Activated naive CD8-positive, alpha-beta T cell treated with anti-CD3 and anti-CD28 coated beads for 36 hours (primary cell): ENCODE measurements around the gene YBEY. TPM values are rescaled to one million over a fixed set of nuclear protein-coding genes. Genes with fewer than 3 reads are reported as not detected.

Source experiments
- DNase-seq: peaks from one replicate; pipeline ENCODE4 v3.0.0; 2021
- H3K27ac Mint-ChIP-seq: one replicate; pipeline ENCODE4 v1.8.0; 2022; ENCODE audit warnings: mild to moderate bottlenecking, moderate library complexity, mixed read lengths
- H3K27me3 Mint-ChIP-seq: one replicate; pipeline ENCODE4 v1.8.0; 2022; ENCODE audit warnings: mild to moderate bottlenecking, mixed read lengths
- H3K36me3 Mint-ChIP-seq: one replicate; pipeline ENCODE4 v1.8.0; 2021; ENCODE audit warnings: mild to moderate bottlenecking, mixed read lengths
- H3K4me1 Mint-ChIP-seq: one replicate; pipeline ENCODE4 v1.8.0; 2021; ENCODE audit warnings: mixed read lengths
- H3K4me3 Mint-ChIP-seq: one replicate; pipeline ENCODE4 v1.8.0; 2022; ENCODE audit warnings: mild to moderate bottlenecking, moderate library complexity, mixed read lengths
- H3K9me3 Mint-ChIP-seq: one replicate; pipeline ENCODE4 v1.8.0; 2022; ENCODE audit warnings: mixed read lengths
- total RNA-seq, 2 experiments: library from RNA; stranded (reverse); gene quantifications; one replicate each; pipeline ENCODE4 v1.2.3, GENCODE V29; 2021

The YBEY gene
- total RNA-seq, 2 experiments from 2014 or later = 12.1 to 14.3 TPM

DNA sequence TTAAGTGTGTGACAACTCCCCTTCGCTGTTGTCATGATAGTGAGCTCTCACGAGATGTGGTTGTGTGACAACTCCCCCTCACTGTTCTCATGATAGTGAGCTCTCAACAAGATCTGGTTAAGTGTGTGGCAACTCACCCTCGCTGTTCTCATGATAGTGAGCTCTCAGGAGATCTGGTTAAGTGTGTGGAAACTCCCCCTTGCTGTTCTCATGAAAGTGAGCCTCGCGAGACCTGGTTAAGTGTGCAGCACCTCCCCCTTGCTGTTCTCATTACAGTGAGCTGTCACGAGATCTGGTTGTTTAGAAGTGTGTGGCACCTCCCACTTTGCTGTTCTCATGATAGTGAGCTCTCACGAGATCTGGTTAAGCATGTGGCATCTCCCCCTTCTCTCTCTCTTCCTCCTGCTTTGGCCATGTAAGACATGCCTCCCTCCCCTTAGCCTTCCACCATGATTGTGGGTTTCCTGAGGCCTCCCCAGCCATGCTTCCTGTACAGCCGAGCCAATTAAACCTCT is 32.5 kb upstream of the YBEY start:
- H3K9me3 Mint-ChIP-seq = no peaks in the 10 kb centered on the region
- peak; percentile 53 for DNase-seq
- peaks cover 60% of the 10 kb centered on the region for H3K36me3 Mint-ChIP-seq
- peaks cover 29% of the 10 kb centered on the region for H3K4me1 Mint-ChIP-seq
- H3K4me3 Mint-ChIP-seq = no peak overlapping the region
- H3K27me3 Mint-ChIP-seq = no peaks in the 10 kb centered on the region
- H3K27ac Mint-ChIP-seq = peak overlapping the region; percentile 80

GRCh38 chr21:46254208-46254975 is 31.8 kb upstream of the YBEY start:
- Mint-ChIP-seq H3K4me3 (no peak overlapping the region), H3K4me1 (peaks cover 31% of the 10 kb centered on the region)
- DNase-seq = no peak

DNA sequence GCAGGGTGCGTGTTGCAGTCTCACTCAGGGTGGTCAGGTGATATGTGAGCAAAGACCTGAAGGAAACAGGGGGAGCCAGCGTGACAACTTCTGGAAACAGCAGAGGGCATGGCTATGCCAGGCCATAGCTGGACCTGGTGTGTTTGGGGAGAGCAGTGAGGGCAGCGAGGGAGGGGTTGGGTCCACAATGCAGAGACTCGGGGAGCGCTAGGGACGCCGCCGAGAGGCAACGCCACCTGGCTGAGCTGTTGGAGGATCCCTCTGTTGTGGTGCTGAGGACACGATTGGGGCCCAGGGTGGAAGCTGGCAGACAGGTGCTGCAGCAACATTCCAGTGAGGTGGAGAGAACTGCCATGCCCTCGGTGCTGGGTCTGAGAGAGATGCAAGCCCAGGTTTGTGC is 31.0 kb upstream of the YBEY start:
- H3K4me1 Mint-ChIP-seq = peaks cover 30% of the 10 kb centered on the region
- peak overlapping the region; percentile 80 for H3K27ac Mint-ChIP-seq
- H3K36me3 Mint-ChIP-seq = peaks cover 48% of the 10 kb centered on the region
- no peak overlapping the region for H3K4me3 Mint-ChIP-seq
- no peaks in the 10 kb centered on the region for H3K9me3 Mint-ChIP-seq
- DNase-seq = no peak
- H3K27me3 Mint-ChIP-seq = no peaks in the 10 kb centered on the region

More at GRCh38 chr21:46254208-46254975, 31.8 kb upstream of the YBEY start:
- Mint-ChIP-seq H3K9me3 (no peaks in the 10 kb centered on the region), H3K27me3 (no peaks in the 10 kb centered on the region), H3K36me3 (peaks cover 56% of the 10 kb centered on the region), H3K27ac (peak overlapping the region; percentile 80)

- H3K9me3 Mint-ChIP-seq = no peaks in the 10 kb centered on the region
- H3K36me3 Mint-ChIP-seq = peaks cover 43% of the 10 kb centered on the region
- no peak overlapping the region for H3K4me3 Mint-ChIP-seq
- H3K27me3 Mint-ChIP-seq = no peaks in the 10 kb centered on the region
- no peak overlapping the region for H3K27ac Mint-ChIP-seq
- no peak for DNase-seq
- peaks cover 24% of the 10 kb centered on the region for H3K4me1 Mint-ChIP-seq
These were observed 30.3 kb upstream of the YBEY start for GRCh38 chr21:46255758-46256337.

GRCh38 chr21:46256501-46256994 is 29.6 kb upstream of the YBEY start:
- no peaks in the 10 kb centered on the region for H3K27me3 Mint-ChIP-seq
- H3K4me3 Mint-ChIP-seq = no peak overlapping the region
- H3K36me3 Mint-ChIP-seq = peaks cover 41% of the 10 kb centered on the region
- no peaks in the 10 kb centered on the region for H3K9me3 Mint-ChIP-seq
- peaks cover 18% of the 10 kb centered on the region for H3K4me1 Mint-ChIP-seq
- no peak for DNase-seq
- H3K27ac Mint-ChIP-seq = no peak overlapping the region

DNA sequence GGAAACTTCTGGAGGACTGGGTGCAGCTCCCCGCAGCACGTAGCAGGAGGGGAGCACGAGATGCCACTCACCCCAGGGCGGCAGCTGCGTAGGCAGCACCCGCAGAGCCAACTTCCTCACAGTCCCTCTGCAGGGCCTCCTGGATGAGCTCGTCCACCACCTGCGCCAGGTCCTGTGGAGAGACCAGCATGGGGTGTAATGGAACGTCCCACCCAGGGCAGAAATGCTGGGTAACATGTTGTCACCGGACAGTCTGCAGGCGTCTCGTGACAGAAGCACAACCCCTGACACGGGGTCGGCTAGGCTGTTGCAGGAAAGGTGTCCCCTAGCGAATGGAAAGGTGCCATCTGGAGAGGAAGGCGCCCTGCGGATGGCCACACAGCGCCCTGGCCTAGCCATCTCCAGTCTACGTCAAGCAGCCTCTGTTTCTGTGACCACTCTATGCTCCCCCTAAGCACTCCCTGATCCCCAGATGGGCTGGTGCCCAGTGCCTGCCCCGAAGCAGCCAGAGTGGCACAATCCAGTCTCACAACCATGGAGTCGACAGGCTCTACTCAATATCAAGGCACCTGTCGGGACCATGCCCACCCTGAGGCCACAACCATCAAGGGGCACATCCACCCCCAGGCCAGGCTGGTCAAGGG is 22.0 kb upstream of the YBEY start:
- Mint-ChIP-seq H3K4me1 (no peaks in the 10 kb centered on the region), H3K9me3 (no peaks in the 10 kb centered on the region), H3K27ac (no peak overlapping the region), H3K27me3 (no peaks in the 10 kb centered on the region), H3K36me3 (peaks cover 9% of the 10 kb centered on the region), H3K4me3 (no peak overlapping the region)
- no peak for DNase-seq

- H3K27ac Mint-ChIP-seq = no peak overlapping the region
- DNase-seq = no peak
- H3K36me3 Mint-ChIP-seq = peaks cover 9% of the 10 kb centered on the region
- H3K9me3 Mint-ChIP-seq = no peaks in the 10 kb centered on the region
- no peaks in the 10 kb centered on the region for H3K27me3 Mint-ChIP-seq
- H3K4me1 Mint-ChIP-seq = no peaks in the 10 kb centered on the region
- H3K4me3 Mint-ChIP-seq = no peak overlapping the region
These were observed 21.4 kb upstream of the YBEY start for GRCh38 chr21:46264690-46265144.

GRCh38 chr21:46265736-46266525 is 20.2 kb upstream of the YBEY start:
- H3K27ac Mint-ChIP-seq = no peak overlapping the region
- DNase-seq = no peak
- H3K9me3 Mint-ChIP-seq = no peaks in the 10 kb centered on the region
- no peak overlapping the region for H3K4me3 Mint-ChIP-seq
- H3K27me3 Mint-ChIP-seq = no peaks in the 10 kb centered on the region
- no peaks in the 10 kb centered on the region for H3K4me1 Mint-ChIP-seq
- peaks cover 8% of the 10 kb centered on the region for H3K36me3 Mint-ChIP-seq

- H3K4me1 Mint-ChIP-seq = no peaks in the 10 kb centered on the region
- no peaks in the 10 kb centered on the region for H3K9me3 Mint-ChIP-seq
- H3K27ac Mint-ChIP-seq = no peak overlapping the region
- peaks cover 7% of the 10 kb centered on the region for H3K36me3 Mint-ChIP-seq
- no peak overlapping the region for H3K4me3 Mint-ChIP-seq
- H3K27me3 Mint-ChIP-seq = no peaks in the 10 kb centered on the region
- no peak for DNase-seq
These were observed 19.2 kb upstream of the YBEY start for GRCh38 chr21:46266946-46267345.

GRCh38 chr21:46268371-46268770 is 17.8 kb upstream of the YBEY start:
- H3K27ac Mint-ChIP-seq = no peak overlapping the region
- no peak for DNase-seq
- no peaks in the 10 kb centered on the region for H3K9me3 Mint-ChIP-seq
- no peaks in the 10 kb centered on the region for H3K27me3 Mint-ChIP-seq
- H3K4me1 Mint-ChIP-seq = no peaks in the 10 kb centered on the region
- H3K4me3 Mint-ChIP-seq = no peak overlapping the region
- peaks cover 16% of the 10 kb centered on the region for H3K36me3 Mint-ChIP-seq

DNA sequence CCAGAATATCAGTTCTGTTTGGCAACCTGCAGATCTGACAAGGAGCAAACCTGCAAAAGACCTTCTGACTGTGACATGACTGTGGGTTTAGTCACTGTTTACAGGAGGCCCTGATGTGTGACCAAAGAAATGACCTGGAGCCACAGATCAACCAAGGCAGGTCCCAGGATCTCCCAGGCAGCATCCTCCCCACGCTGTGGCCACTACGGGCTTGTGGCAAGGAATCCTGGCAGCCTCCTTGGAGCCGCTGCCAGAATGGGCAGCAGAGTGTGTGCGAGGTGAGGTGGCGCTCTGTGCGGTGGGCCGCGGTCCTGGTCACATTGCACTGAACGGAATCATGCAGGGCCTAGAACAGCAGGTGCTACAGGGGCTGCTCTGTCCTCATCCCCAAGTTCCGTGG is 16.7 kb upstream of the YBEY start:
- Mint-ChIP-seq H3K4me1 (no peaks in the 10 kb centered on the region), H3K36me3 (peaks cover 18% of the 10 kb centered on the region), H3K9me3 (no peaks in the 10 kb centered on the region), H3K27ac (no peak overlapping the region), H3K4me3 (no peak overlapping the region), H3K27me3 (no peaks in the 10 kb centered on the region)
- DNase-seq = no peak

GRCh38 chr21:46273341-46273740 is 12.8 kb upstream of the YBEY start:
- Mint-ChIP-seq H3K4me3 (no peak overlapping the region), H3K36me3 (peaks cover 23% of the 10 kb centered on the region)

DNA sequence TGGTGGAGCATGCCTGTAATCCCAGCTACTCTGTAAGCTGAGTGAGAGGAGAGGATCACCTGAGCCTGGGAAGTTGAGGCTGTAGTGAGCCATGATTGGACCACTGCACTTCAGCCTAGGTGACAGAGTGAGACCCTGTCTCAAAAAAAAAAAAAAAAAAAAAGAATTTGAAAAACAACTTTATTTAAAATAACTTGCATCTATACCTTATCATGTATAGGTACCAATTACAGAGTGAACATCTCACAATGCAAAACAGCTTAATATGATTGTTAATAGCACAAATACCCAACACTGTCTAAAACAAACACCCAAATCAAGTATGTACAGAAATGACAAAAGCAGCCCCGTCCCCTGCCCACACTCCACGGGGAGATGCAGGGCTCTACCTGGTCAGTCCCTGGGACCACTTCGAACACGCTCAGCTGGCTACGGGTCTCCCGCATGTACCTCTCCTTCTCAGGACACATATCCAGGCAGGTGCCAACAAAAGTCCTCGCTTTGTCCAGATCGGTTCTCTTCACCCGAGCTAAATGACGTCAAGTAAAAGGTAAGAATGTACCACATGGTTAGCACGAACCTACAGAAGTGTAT is 11.2 kb upstream of the YBEY start:
- Mint-ChIP-seq H3K9me3 (no peaks in the 10 kb centered on the region), H3K4me3 (no peak overlapping the region), H3K27ac (no peak overlapping the region), H3K27me3 (no peaks in the 10 kb centered on the region), H3K36me3 (peaks cover 29% of the 10 kb centered on the region), H3K4me1 (peaks cover 4% of the 10 kb centered on the region)
- no peak for DNase-seq

More at GRCh38 chr21:46273341-46273740, 12.8 kb upstream of the YBEY start:
- Mint-ChIP-seq H3K4me1 (peaks cover 3% of the 10 kb centered on the region), H3K27me3 (no peaks in the 10 kb centered on the region), H3K9me3 (no peaks in the 10 kb centered on the region), H3K27ac (no peak overlapping the region)
- DNase-seq = no peak

DNA sequence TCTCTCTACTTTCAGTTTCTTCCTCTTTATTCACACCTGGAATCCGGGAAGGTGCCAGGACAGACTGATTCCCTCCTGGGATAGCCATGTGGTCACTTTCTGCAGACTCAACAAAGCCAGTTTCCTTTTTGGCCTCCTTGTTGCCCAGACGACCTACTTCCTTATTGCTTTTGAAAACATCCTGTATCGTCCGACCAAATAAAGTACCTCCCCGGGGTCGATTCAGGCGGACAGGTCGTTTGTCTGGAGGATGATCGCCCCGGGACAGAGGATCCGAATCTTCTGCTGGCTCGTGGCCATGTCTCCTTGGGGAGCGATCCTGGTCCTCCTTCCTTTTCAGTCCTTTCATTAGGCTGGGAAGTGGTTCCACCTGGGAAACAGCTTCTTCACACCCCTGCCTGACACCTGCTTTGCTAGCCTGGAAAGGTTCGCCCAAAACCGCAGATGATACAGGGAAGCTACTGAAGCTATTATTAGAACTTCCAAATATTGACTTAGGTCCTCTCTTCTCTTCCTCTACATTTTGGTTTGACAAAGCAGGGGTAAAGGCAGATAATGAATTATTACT is 2.0 kb upstream of the YBEY start:
- no peak for DNase-seq
- Mint-ChIP-seq H3K4me1 (peaks cover 34% of the 10 kb centered on the region), H3K4me3 (peak overlapping the region; percentile 73), H3K27ac (no peak overlapping the region), H3K36me3 (peaks cover 41% of the 10 kb centered on the region), H3K27me3 (no peaks in the 10 kb centered on the region), H3K9me3 (no peaks in the 10 kb centered on the region)
